ENCODE data around the gene PRKCH. TPM values are rescaled to one million over a fixed set of nuclear protein-coding genes. Genes with fewer than 3 reads are reported as not detected.

Gene PRKCH
- total RNA-seq, 1 experiment from 2014 or later: 10.3 TPM

- ATAC-seq (peak; percentile 59), DNase-seq (ENCODE audit: low spot score) (no peak)
- Mint-ChIP-seq H3K27ac (peak overlapping the region; percentile 66), H3K4me3 (no peak overlapping the region), H3K27me3 (ENCODE audit: low read depth) (no peaks in the 10 kb centered on the region; the same call in 1 of the 2 replicates), H3K9me3 (peaks cover 6% of the 10 kb centered on the region), H3K36me3 (no peaks in the 10 kb centered on the region), H3K4me1 (peaks cover 24% of the 10 kb centered on the region)
- peak; percentile 97 for TF ChIP-seq GABPB1 (CRISPR knock-in tag; IDR thresholded peaks at IDR 0.05)
- no peak for TF ChIP-seq SOX15 (CRISPR knock-in tag; IDR thresholded peaks at IDR 0.05)
- no peak for TF ChIP-seq MLX (CRISPR knock-in tag; IDR thresholded peaks at IDR 0.05)
- no peak for TF ChIP-seq ZNF232 (CRISPR knock-in tag; IDR thresholded peaks at IDR 0.05)
- CTCF ChIA-PET: interaction anchor here (0.9 to 1.4 kb wide), 2 partner anchors 9 to 83 kb away, joined by 3 read pairs; no protein-coding TSS in a partner anchor
- POLR2A ChIA-PET: no interaction called here
Measured at GRCh38 chr14:61553730-61554641, 232.6 kb downstream of the PRKCH start.

- POLR2A ChIA-PET: no interaction called here
- Mint-ChIP-seq H3K4me3 (no peak overlapping the region), H3K4me1 (peaks cover 24% of the 10 kb centered on the region), H3K27ac (no peak overlapping the region), H3K27me3 (ENCODE audit: low read depth) (no peaks in the 10 kb centered on the region; the same call in 1 of the 2 replicates), H3K36me3 (no peaks in the 10 kb centered on the region), H3K9me3 (peaks cover 6% of the 10 kb centered on the region)
- ATAC-seq: no peak
- CTCF ChIA-PET: no interaction called here
- no peak for DNase-seq (ENCODE audit: low spot score)
- TF ChIP-seq NFATC4 (CRISPR knock-in tag; IDR thresholded peaks at IDR 0.05): no peak
Measured at GRCh38 chr14:61555056-61555838, 233.9 kb downstream of the PRKCH start.

- no peak overlapping the region for H3K27ac Mint-ChIP-seq
- ChIA-PET CTCF (no interaction called here), POLR2A (no interaction called here)
- no peaks in the 10 kb centered on the region; the same call in 1 of the 2 replicates for H3K27me3 Mint-ChIP-seq (ENCODE audit: low read depth)
- no peak for ATAC-seq
- H3K4me1 Mint-ChIP-seq: peaks cover 28% of the 10 kb centered on the region
- H3K36me3 Mint-ChIP-seq: no peaks in the 10 kb centered on the region
- H3K9me3 Mint-ChIP-seq: peaks cover 6% of the 10 kb centered on the region
- no peak overlapping the region for H3K4me3 Mint-ChIP-seq
- DNase-seq (ENCODE audit: low spot score): no peak
- no peak for TF ChIP-seq ELF4 (CRISPR knock-in tag; IDR thresholded peaks at IDR 0.05; ENCODE audit: low read depth)
- no peak for TF ChIP-seq TEAD4 (CRISPR knock-in tag; IDR thresholded peaks at IDR 0.05)
- no peak for TF ChIP-seq SMAD3 (CRISPR knock-in tag; IDR thresholded peaks at IDR 0.05; ENCODE audit: borderline replicate concordance)
- TF ChIP-seq FOXJ3 (CRISPR knock-in tag; IDR thresholded peaks at IDR 0.05; ENCODE audit: borderline replicate concordance): no peak
- no peak for TF ChIP-seq NR3C1 (CRISPR knock-in tag; conservative IDR thresholded peaks at IDR 0.05; ENCODE audit: low read depth)
- no peak for TF ChIP-seq HMGXB4 (CRISPR knock-in tag; IDR thresholded peaks at IDR 0.05)
- TF ChIP-seq ZNF219 (CRISPR knock-in tag; IDR thresholded peaks at IDR 0.05; ENCODE audit: borderline replicate concordance): no peak
- TF ChIP-seq ZNF232 (CRISPR knock-in tag; IDR thresholded peaks at IDR 0.05): no peak
- TF ChIP-seq PREB (CRISPR knock-in tag; IDR thresholded peaks at IDR 0.05; ENCODE audit: borderline replicate concordance): no peak
- TF ChIP-seq ZNF396 (CRISPR knock-in tag; IDR thresholded peaks at IDR 0.05; ENCODE audit: borderline replicate concordance): no peak
- TF ChIP-seq USF2 (CRISPR knock-in tag; IDR thresholded peaks at IDR 0.05): no peak
- no peak for TF ChIP-seq MLX (CRISPR knock-in tag; IDR thresholded peaks at IDR 0.05)
- TF ChIP-seq TEAD1 (CRISPR knock-in tag; IDR thresholded peaks at IDR 0.05): no peak
- no peak for TF ChIP-seq ATF2 (CRISPR knock-in tag; IDR thresholded peaks at IDR 0.05; ENCODE audit: borderline replicate concordance, low read depth)
- no peak for TF ChIP-seq IRF1 (CRISPR knock-in tag; IDR thresholded peaks at IDR 0.05)
- no peak for TF ChIP-seq E2F1 (CRISPR knock-in tag; IDR thresholded peaks at IDR 0.05)
- no peak for TF ChIP-seq ZNF121 (CRISPR knock-in tag; IDR thresholded peaks at IDR 0.05)
Measured at GRCh38 chr14:61556455-61556854, 235.1 kb downstream of the PRKCH start.

Data from WTC11 (cell line).